HG02884 (cell line): ENCODE results near the gene ACSBG1.

Experiments used
- ATAC-seq: cut with Tn5 transposase; IDR thresholded peaks from one replicate; pipeline ENCODE4 v1.9.1; 2021; ENCODE audit warnings: mild to moderate bottlenecking, moderate library complexity; ENCODE audit not compliant: unreplicated experiment

The ACSBG1 gene

GRCh38 chr15:78204351-78205309, 29.7 kb downstream of the ACSBG1 start:
- ATAC-seq, result no peak

GRCh38 chr15:78203346-78204225, 30.8 kb downstream of the ACSBG1 start:
- no peak for ATAC-seq

GRCh38 chr15:78201281-78202190, 32.8 kb downstream of the ACSBG1 start:
- no peak for ATAC-seq

- ATAC-seq, result no peak
Observed at GRCh38 chr15:78200276-78200930, 34.0 kb downstream of the ACSBG1 start.

- no peak for ATAC-seq
Observed at GRCh38 chr15:78197632-78198031, 36.7 kb downstream of the ACSBG1 start.

- no peak for ATAC-seq
Observed at GRCh38 chr15:78195735-78196201, 38.6 kb downstream of the ACSBG1 start.

- ATAC-seq, result no peak
Observed at GRCh38 chr15:78194568-78194925, 39.8 kb downstream of the ACSBG1 start.

GRCh38 chr15:78193731-78194567, 40.4 kb downstream of the ACSBG1 start:
- ATAC-seq, result no peak

GRCh38 chr15:78192826-78193594, 41.4 kb downstream of the ACSBG1 start:
- no peak for ATAC-seq

GRCh38 chr15:78182821-78183220, 51.5 kb downstream of the ACSBG1 start:
- ATAC-seq, result no peak

GRCh38 chr15:78182336-78182700, 52.0 kb downstream of the ACSBG1 start:
- ATAC-seq, result no peak

GRCh38 chr15:78179906-78180305, 54.5 kb downstream of the ACSBG1 start:
- no peak for ATAC-seq

GRCh38 chr15:78179286-78179840, 55.0 kb downstream of the ACSBG1 start:
- no peak for ATAC-seq

- no peak for ATAC-seq
Observed at GRCh38 chr15:78178064-78178463, 56.3 kb downstream of the ACSBG1 start.

- ATAC-seq, result no peak
Observed at GRCh38 chr15:78177447-78177873, 56.9 kb downstream of the ACSBG1 start.

GRCh38 chr15:78175330-78175729, 59.0 kb downstream of the ACSBG1 start:
- no peak for ATAC-seq

GRCh38 chr15:78174401-78174800, 60.0 kb downstream of the ACSBG1 start:
- ATAC-seq, result no peak

- no peak for ATAC-seq
Observed at GRCh38 chr15:78171864-78172472, 62.4 kb downstream of the ACSBG1 start.
